ENCODE data around the gene LDLRAP1. TPM values are rescaled to one million over a fixed set of nuclear protein-coding genes. Genes with fewer than 3 reads are reported as not detected.

Gene LDLRAP1
- total RNA-seq, 1 experiment from 2014 or later, result 29.2 TPM

DNA sequence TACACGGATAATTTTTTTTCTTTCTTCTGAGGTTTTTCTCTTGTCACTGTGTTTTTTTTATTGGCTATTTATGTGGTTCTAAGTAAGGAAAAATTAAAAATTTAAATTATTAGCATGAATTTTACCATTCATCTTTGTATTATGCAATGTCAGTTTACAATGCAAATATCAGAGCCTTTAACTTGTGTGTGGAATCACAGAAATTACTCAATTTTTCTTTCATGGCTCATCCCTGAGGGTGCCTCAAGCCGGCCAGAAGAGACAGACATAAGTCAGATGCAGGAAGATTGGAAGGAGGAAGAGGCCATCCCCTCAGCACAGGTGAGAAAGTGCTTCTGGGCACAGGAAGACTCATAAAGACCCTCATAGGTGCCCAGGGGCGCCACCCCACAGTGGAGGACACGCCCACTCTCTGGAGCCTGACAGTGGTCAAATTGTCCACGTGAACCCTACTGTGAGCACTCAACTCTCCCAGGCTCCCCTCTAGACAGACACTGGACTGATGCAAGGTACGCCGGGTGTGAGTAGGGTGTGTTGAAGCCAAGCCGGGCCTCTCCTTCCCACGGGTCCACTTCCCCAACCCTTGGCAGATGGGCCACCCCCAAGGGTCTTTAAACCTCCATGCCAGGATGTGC lies 9.5 kb upstream of the LDLRAP1 start:
- H2AFZ ChIP-seq, result no peak overlapping the region
- no peaks in the 10 kb centered on the region for H3K36me3 ChIP-seq (ENCODE audit: low read depth)
- ChIA-PET POLR2A (ENCODE audit: unreplicated experiment) (no interaction called here), CTCF (interaction anchor here (0.6 kb wide), 2 partner anchors 33 to 372 kb away, joined by 5 to 8 read pairs; partner anchors contain the start of gene STMN1)
- no peaks in the 10 kb centered on the region for H3K27me3 ChIP-seq (ENCODE audit: insufficient read depth, low read depth)
- H3F3A ChIP-seq (ENCODE audit: insufficient read depth, low read depth), result peaks cover 9% of the 10 kb centered on the region; the same call in 1 of the 2 replicates
- peaks cover 14% of the 10 kb centered on the region for H3K4me1 ChIP-seq (replicated peaks; ENCODE audit: insufficient read depth)
- DNase-seq, result no peak
- TF ChIP-seq, protein P1, sequence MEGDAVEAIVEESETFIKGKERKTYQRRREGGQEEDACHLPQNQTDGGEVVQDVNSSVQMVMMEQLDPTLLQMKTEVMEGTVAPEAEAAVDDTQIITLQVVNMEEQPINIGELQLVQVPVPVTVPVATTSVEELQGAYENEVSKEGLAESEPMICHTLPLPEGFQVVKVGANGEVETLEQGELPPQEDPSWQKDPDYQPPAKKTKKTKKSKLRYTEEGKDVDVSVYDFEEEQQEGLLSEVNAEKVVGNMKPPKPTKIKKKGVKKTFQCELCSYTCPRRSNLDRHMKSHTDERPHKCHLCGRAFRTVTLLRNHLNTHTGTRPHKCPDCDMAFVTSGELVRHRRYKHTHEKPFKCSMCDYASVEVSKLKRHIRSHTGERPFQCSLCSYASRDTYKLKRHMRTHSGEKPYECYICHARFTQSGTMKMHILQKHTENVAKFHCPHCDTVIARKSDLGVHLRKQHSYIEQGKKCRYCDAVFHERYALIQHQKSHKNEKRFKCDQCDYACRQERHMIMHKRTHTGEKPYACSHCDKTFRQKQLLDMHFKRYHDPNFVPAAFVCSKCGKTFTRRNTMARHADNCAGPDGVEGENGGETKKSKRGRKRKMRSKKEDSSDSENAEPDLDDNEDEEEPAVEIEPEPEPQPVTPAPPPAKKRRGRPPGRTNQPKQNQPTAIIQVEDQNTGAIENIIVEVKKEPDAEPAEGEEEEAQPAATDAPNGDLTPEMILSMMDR (conservative IDR thresholded peaks at IDR 0.05), result no peak
- no peak for TF ChIP-seq EZH2 (IDR thresholded peaks at IDR 0.05; ENCODE audit: low read depth)
- no peak overlapping the region for H3K27ac ChIP-seq
- H3K9me3 ChIP-seq (ENCODE audit: insufficient read depth, low read depth), result no peaks in the 10 kb centered on the region
- no peak overlapping the region for H3K4me2 ChIP-seq
- intact Hi-C loops (cut with micrococcal nuclease; ENCODE audit: unreplicated experiment), result loop anchor here (5.0 kb wide), 1 partner anchor 33 kb away; no protein-coding TSS in a partner anchor
- no peak overlapping the region for H3K4me3 ChIP-seq
- H4K20me1 ChIP-seq (ENCODE audit: insufficient read depth), result no peaks in the 10 kb centered on the region
- no peaks in the 10 kb centered on the region for H3K9me2 ChIP-seq (ENCODE audit: insufficient read depth)
- BruUV-seq (replicated peaks), result no TSS peak
- no peaks in the 10 kb centered on the region for H3K79me2 ChIP-seq (ENCODE audit: low read depth)

DNA sequence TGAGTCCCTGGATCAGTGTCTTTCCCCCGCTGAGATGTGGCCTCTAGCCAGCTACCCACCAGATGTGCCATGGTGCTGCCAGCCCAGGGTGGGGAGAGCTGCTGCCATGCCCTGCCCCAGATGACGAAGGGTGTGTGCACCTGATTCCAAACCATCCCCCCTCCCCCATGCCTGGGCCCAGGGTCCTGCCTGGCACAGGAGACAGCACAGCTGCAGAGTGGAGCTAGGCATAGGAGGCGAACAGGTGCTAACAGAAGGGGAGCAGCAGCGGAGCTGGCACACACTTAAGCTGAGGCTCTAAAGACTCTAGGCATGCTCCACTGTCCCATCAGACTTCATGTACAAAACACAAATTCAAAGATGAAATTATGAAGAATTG lies 9.0 kb upstream of the LDLRAP1 start:
- H3K4me1 ChIP-seq (replicated peaks; ENCODE audit: insufficient read depth), result peaks cover 15% of the 10 kb centered on the region
- POLR2A ChIA-PET (ENCODE audit: unreplicated experiment), result no interaction called here
- H3K79me2 ChIP-seq (ENCODE audit: low read depth), result no peaks in the 10 kb centered on the region
- no peak for DNase-seq
- H3K27ac ChIP-seq, result no peak overlapping the region
- TF ChIP-seq, protein P1 (conservative IDR thresholded peaks at IDR 0.05), result no peak
- no peak for TF ChIP-seq EZH2 (IDR thresholded peaks at IDR 0.05; ENCODE audit: low read depth)
- no peaks in the 10 kb centered on the region for H4K20me1 ChIP-seq (ENCODE audit: insufficient read depth)
- intact Hi-C loops (cut with micrococcal nuclease; ENCODE audit: unreplicated experiment), result loop anchor here (5.0 kb wide), 1 partner anchor 33 kb away; no protein-coding TSS in a partner anchor
- peaks cover 10% of the 10 kb centered on the region; the same call in 1 of the 2 replicates for H3F3A ChIP-seq (ENCODE audit: insufficient read depth, low read depth)
- no peaks in the 10 kb centered on the region for H3K9me2 ChIP-seq (ENCODE audit: insufficient read depth)
- no peak overlapping the region for H2AFZ ChIP-seq
- no peak overlapping the region for H3K4me2 ChIP-seq
- BruUV-seq (replicated peaks), result no TSS peak
- no peaks in the 10 kb centered on the region for H3K9me3 ChIP-seq (ENCODE audit: insufficient read depth, low read depth)
- H3K36me3 ChIP-seq (ENCODE audit: low read depth), result no peaks in the 10 kb centered on the region
- H3K4me3 ChIP-seq, result no peak overlapping the region
- CTCF ChIA-PET, result no interaction called here
- no peaks in the 10 kb centered on the region for H3K27me3 ChIP-seq (ENCODE audit: insufficient read depth, low read depth)

DNA sequence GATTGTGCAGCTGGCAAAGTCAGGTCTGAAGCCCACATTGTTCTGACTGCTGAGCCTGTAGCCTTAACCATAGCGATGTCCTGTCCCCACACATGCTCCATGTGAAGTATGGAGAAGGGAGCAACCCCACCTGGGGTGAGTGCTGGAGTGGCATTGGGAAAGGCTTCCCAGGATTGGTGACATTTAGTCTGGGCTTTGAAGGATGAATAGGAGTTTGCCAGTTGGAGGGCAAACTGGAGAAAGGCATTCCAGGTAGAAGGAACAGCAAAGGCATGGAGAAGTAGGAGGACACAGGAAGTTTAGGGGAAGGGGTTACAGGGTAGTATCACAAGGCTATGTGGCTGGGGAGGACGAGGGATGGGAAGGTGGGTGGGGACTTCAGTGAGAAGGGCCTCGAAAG lies 7.3 kb upstream of the LDLRAP1 start:
- POLR2A ChIA-PET (ENCODE audit: unreplicated experiment), result interaction anchor here (0.6 kb wide), 1 partner anchor 458 kb away, joined by 9 read pairs; no protein-coding TSS in a partner anchor
- Histone ChIP-seq H3K9me3 (ENCODE audit: insufficient read depth, low read depth) (no peaks in the 10 kb centered on the region), H3K36me3 (ENCODE audit: low read depth) (no peaks in the 10 kb centered on the region), H3K27me3 (ENCODE audit: insufficient read depth, low read depth) (no peaks in the 10 kb centered on the region), H3K79me2 (ENCODE audit: low read depth) (no peaks in the 10 kb centered on the region), H4K20me1 (ENCODE audit: insufficient read depth) (no peaks in the 10 kb centered on the region), H2AFZ (no peak overlapping the region), H3K27ac (no peak overlapping the region), H3K4me1 (replicated peaks; ENCODE audit: insufficient read depth) (peaks cover 15% of the 10 kb centered on the region), H3K4me3 (no peak overlapping the region), H3K4me2 (no peak overlapping the region), H3K9me2 (ENCODE audit: insufficient read depth) (no peaks in the 10 kb centered on the region), H3F3A (ENCODE audit: insufficient read depth, low read depth) (peaks cover 10% of the 10 kb centered on the region; the same call in 1 of the 2 replicates)
- CTCF ChIA-PET, result no interaction called here
- intact Hi-C loops (cut with micrococcal nuclease; ENCODE audit: unreplicated experiment), result no loop called here
- TF ChIP-seq EZH2 (IDR thresholded peaks at IDR 0.05; ENCODE audit: low read depth), result no peak
- TF ChIP-seq, protein P1 (conservative IDR thresholded peaks at IDR 0.05), result no peak
- no TSS peak for BruUV-seq (replicated peaks)
- DNase-seq, result no peak

Data from PC-9 (cell line).